ENCODE measurements around the gene LDLRAD4.

Gene LDLRAD4

GRCh38 chr18:13268158-13269012 lies 49.8 kb downstream of the LDLRAD4 start:
- no peak for DNase-seq

- no peak for DNase-seq
These were observed 50.4 kb downstream of the LDLRAD4 start for GRCh38 chr18:13269013-13269280.

GRCh38 chr18:13269521-13270011 lies 51.0 kb downstream of the LDLRAD4 start:
- DNase-seq = no peak

GRCh38 chr18:13270279-13270855 lies 51.8 kb downstream of the LDLRAD4 start:
- DNase-seq = no peak

GRCh38 chr18:13271302-13271911 lies 52.8 kb downstream of the LDLRAD4 start:
- no peak for DNase-seq

- DNase-seq = no peak
These were observed 53.9 kb downstream of the LDLRAD4 start for GRCh38 chr18:13272416-13272815.

GRCh38 chr18:13273800-13274199 lies 55.2 kb downstream of the LDLRAD4 start:
- no peak for DNase-seq

GRCh38 chr18:13275075-13275474 lies 56.5 kb downstream of the LDLRAD4 start:
- DNase-seq = no peak

GRCh38 chr18:13276530-13277520 lies 58.3 kb downstream of the LDLRAD4 start:
- DNase-seq = no peak

GRCh38 chr18:13278062-13278630 lies 59.6 kb downstream of the LDLRAD4 start:
- no peak for DNase-seq

- DNase-seq = no peak
These were observed 60.9 kb downstream of the LDLRAD4 start for GRCh38 chr18:13279181-13280069.

GRCh38 chr18:13280070-13280795 lies 61.7 kb downstream of the LDLRAD4 start:
- no peak for DNase-seq

- DNase-seq = no peak
These were observed 62.8 kb downstream of the LDLRAD4 start for GRCh38 chr18:13281406-13281805.

GRCh38 chr18:13283746-13284145 lies 65.2 kb downstream of the LDLRAD4 start:
- DNase-seq = no peak

GRCh38 chr18:13284330-13285027 lies 65.9 kb downstream of the LDLRAD4 start:
- DNase-seq = no peak

GRCh38 chr18:13285874-13286273 lies 67.3 kb downstream of the LDLRAD4 start:
- no peak for DNase-seq

GRCh38 chr18:13286456-13287125 lies 68.0 kb downstream of the LDLRAD4 start:
- no peak for DNase-seq

- DNase-seq = no peak
These were observed 68.8 kb downstream of the LDLRAD4 start for GRCh38 chr18:13287372-13287771.

GRCh38 chr18:13288509-13289133 lies 70.1 kb downstream of the LDLRAD4 start:
- no peak for DNase-seq

All from DMS79 (cell line).